ENCODE measurements around the gene BRSK2.

DNA sequence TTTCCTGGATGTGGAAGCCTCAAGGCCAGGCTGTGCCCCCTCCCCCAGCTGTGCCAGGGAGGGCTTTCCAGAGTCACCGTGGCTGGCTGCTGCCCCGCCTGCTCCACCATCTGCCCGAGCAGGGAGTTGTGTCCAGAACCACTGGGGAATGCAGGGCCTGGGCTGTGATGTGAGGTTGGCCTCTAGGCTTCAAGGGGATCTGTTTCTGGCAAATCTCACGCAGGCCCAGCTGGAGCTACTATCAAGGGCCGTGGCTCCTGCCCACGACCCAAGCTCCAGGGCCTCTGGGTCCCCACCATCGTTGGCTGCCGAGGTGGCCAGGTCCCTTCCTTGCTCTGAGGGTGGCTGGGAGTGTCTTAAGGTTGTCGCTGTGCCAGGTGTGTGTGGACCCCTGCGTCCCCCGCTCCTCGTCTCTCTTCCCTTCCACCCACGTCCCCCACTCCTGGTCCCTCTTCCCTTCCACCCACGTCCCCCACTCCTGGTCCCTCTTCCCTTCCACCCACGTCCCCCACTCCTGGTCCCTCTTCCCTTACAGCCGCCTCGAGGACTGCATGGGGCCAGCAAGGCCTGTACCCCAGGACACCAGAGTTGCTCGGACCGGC is 6.1 kb downstream of the BRSK2 start:
- TF ChIP-seq, protein P1, sequence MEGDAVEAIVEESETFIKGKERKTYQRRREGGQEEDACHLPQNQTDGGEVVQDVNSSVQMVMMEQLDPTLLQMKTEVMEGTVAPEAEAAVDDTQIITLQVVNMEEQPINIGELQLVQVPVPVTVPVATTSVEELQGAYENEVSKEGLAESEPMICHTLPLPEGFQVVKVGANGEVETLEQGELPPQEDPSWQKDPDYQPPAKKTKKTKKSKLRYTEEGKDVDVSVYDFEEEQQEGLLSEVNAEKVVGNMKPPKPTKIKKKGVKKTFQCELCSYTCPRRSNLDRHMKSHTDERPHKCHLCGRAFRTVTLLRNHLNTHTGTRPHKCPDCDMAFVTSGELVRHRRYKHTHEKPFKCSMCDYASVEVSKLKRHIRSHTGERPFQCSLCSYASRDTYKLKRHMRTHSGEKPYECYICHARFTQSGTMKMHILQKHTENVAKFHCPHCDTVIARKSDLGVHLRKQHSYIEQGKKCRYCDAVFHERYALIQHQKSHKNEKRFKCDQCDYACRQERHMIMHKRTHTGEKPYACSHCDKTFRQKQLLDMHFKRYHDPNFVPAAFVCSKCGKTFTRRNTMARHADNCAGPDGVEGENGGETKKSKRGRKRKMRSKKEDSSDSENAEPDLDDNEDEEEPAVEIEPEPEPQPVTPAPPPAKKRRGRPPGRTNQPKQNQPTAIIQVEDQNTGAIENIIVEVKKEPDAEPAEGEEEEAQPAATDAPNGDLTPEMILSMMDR (IDR thresholded peaks at IDR 0.05; ENCODE audit: low read length), result no peak
- TF ChIP-seq EZH2 (IDR thresholded peaks at IDR 0.05; ENCODE audit: borderline replicate concordance, low read length), result no peak
